OCI-LY1 (cell line): Measurements from ENCODE around the gene OR6B1.

Experiments used
- CTCF ChIP-seq: fragments of 200-600 bp; sonication (generic), shearing (Covaris generic); IDR thresholded peaks from 2 replicates; pipeline ENCODE4 v1.5.1; 2017; ENCODE audit warnings: mild to moderate bottlenecking, antibody characterized with exemption, low read length, moderate library complexity, mixed read lengths
- EZH2 ChIP-seq: fragments of 200-600 bp; sonication (generic), shearing (Covaris generic); IDR thresholded peaks from 2 replicates; pipeline ENCODE4 v1.8.0; 2017; ENCODE audit warnings: borderline replicate concordance, mixed run types, mild to moderate bottlenecking, antibody characterized with exemption, low read length, moderate library complexity, mixed read lengths

GRCh38 chr7:143975617-143976016 lies 24.5 kb upstream of the OR6B1 start:
- TF ChIP-seq CTCF (no peak), EZH2 (no peak)
